ENCODE measurements around the gene HTR3E. TPM values are rescaled to one million over a fixed set of nuclear protein-coding genes. Genes with fewer than 3 reads are reported as not detected.

The HTR3E gene
- total RNA-seq, 1 experiment from 2014 or later, result not detected

GRCh38 chr3:184129012-184129411 lies 32.1 kb downstream of the HTR3E start:
- intact Hi-C loops (cut with micrococcal nuclease), result no loop called here
- CTCF ChIA-PET, result no interaction called here
- no TSS peak for BruUV-seq (replicated peaks)
- H4K20me1 ChIP-seq (ENCODE audit: low read length), result no peaks in the 10 kb centered on the region
- H3K4me1 ChIP-seq (ENCODE audit: insufficient read depth, low read length), result peaks cover 17% of the 10 kb centered on the region
- H3F3A ChIP-seq (ENCODE audit: low read length, unreplicated experiment), result no peaks in the 10 kb centered on the region
- no peaks in the 10 kb centered on the region for H3K9me2 ChIP-seq (replicated peaks; ENCODE audit: low read length)
- H3K27ac ChIP-seq (ENCODE audit: low read length), result no peak overlapping the region
- TF ChIP-seq, protein P1, sequence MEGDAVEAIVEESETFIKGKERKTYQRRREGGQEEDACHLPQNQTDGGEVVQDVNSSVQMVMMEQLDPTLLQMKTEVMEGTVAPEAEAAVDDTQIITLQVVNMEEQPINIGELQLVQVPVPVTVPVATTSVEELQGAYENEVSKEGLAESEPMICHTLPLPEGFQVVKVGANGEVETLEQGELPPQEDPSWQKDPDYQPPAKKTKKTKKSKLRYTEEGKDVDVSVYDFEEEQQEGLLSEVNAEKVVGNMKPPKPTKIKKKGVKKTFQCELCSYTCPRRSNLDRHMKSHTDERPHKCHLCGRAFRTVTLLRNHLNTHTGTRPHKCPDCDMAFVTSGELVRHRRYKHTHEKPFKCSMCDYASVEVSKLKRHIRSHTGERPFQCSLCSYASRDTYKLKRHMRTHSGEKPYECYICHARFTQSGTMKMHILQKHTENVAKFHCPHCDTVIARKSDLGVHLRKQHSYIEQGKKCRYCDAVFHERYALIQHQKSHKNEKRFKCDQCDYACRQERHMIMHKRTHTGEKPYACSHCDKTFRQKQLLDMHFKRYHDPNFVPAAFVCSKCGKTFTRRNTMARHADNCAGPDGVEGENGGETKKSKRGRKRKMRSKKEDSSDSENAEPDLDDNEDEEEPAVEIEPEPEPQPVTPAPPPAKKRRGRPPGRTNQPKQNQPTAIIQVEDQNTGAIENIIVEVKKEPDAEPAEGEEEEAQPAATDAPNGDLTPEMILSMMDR (conservative IDR thresholded peaks at IDR 0.05; ENCODE audit: low read depth, low read length), result peak; percentile 71
- TF ChIP-seq EZH2phosphoT487 (IDR thresholded peaks at IDR 0.05; ENCODE audit: borderline replicate concordance, low read length), result no peak
- H3K9ac ChIP-seq (ENCODE audit: low read length), result no peak overlapping the region
- no peak overlapping the region for H3K4me3 ChIP-seq (ENCODE audit: low read length)
- H3K4me2 ChIP-seq (ENCODE audit: low read length), result no peak overlapping the region
- H3K36me3 ChIP-seq (ENCODE audit: low read depth, low read length), result no peaks in the 10 kb centered on the region
- no peak overlapping the region for H2AFZ ChIP-seq (ENCODE audit: low read length)
- peak; percentile 77 for ATAC-seq
- POLR2A ChIA-PET (ENCODE audit: unreplicated experiment), result no interaction called here
- H3K9me3 ChIP-seq (ENCODE audit: low read length), result no peaks in the 10 kb centered on the region
- H3K79me2 ChIP-seq (ENCODE audit: low read length), result 0 out of 2 replicates have a peak, but pooled peaks cover 3% of the 10 kb centered on the region
- no peaks in the 10 kb centered on the region for H3K27me3 ChIP-seq (ENCODE audit: low read length)
- peak; percentile 55 for DNase-seq

DNA sequence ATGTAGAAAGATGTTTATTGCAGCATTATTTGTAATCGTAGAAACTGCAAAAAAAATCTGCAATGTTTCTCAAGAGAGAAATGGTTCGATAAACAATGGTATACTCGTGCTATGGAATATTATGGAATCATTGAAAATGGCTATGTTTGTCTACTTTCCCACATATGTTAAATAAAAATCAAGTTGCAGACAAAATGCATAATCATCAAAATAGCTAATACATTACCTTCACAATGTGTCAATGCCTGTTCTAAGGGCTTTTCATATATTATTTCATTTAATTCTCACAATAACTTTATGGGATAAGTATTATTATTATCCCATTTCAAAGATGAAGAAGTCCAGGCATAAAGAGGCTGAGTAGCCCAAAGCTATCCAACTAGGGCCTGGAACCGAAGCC lies 36.1 kb downstream of the HTR3E start:
- intact Hi-C loops (cut with micrococcal nuclease), result loop anchor here (5.0 kb wide), 2 partner anchors 91 to 236 kb away; no protein-coding TSS in a partner anchor
- Histone ChIP-seq H3K9me3 (ENCODE audit: low read length) (no peaks in the 10 kb centered on the region), H3K36me3 (ENCODE audit: low read depth, low read length) (peaks cover 4% of the 10 kb centered on the region; the same call in 1 of the 2 replicates), H3K4me3 (ENCODE audit: low read length) (peak overlapping the region; percentile 79), H3K9ac (ENCODE audit: low read length) (no peak overlapping the region), H4K20me1 (ENCODE audit: low read length) (no peaks in the 10 kb centered on the region; the same call in 1 of the 2 replicates), H3K27me3 (ENCODE audit: low read length) (no peaks in the 10 kb centered on the region), H3K4me1 (ENCODE audit: insufficient read depth, low read length) (peaks cover 27% of the 10 kb centered on the region), H3K27ac (ENCODE audit: low read length) (no peak overlapping the region), H2AFZ (ENCODE audit: low read length) (peak overlapping the region; percentile 92; the same call in 1 of the 2 replicates), H3K79me2 (ENCODE audit: low read length) (peaks cover 36% of the 10 kb centered on the region), H3F3A (ENCODE audit: low read length, unreplicated experiment) (no peaks in the 10 kb centered on the region), H3K9me2 (replicated peaks; ENCODE audit: low read length) (no peaks in the 10 kb centered on the region), H3K4me2 (ENCODE audit: low read length) (peak overlapping the region; percentile 89)
- DNase-seq, result no peak
- TF ChIP-seq EZH2 (IDR thresholded peaks at IDR 0.05; ENCODE audit: low read length, unreplicated experiment), result no peak
- TF ChIP-seq, protein P1 (conservative IDR thresholded peaks at IDR 0.05; ENCODE audit: low read depth, low read length), result no peak
- no peak for TF ChIP-seq EZH2phosphoT487 (IDR thresholded peaks at IDR 0.05; ENCODE audit: borderline replicate concordance, low read length)
- no peak for ATAC-seq
- ChIA-PET POLR2A (ENCODE audit: unreplicated experiment) (no interaction called here), CTCF (no interaction called here)
- BruUV-seq (replicated peaks), result no TSS peak

Data from PC-3 (cell line).